Endothelial cell of umbilical vein (primary cell): ENCODE measurements around the gene ITIH3. TPM values are rescaled to one million over a fixed set of nuclear protein-coding genes. Genes with fewer than 3 reads are reported as not detected.

Experiments
- BruUV-seq: library from RNA; stranded (reverse); fragments of 400-500 nt; replicated peaks from 2 replicates; lab custom pipeline; 2021; lab: Mats Ljungman, UMichigan
- CTCF ChIA-PET: fragments of 300-600, 350-600 bp; sonication (Branson Sonifier 250); formaldehyde crosslinking; loops from one replicate; lab custom pipeline; 2021; ENCODE audit warnings: antibody characterized with exemption, inconsistent platforms; lab: Charles Lee
- POLR2A ChIA-PET: fragments of 300-600, 350-600 bp; sonication (Branson Sonifier 250); formaldehyde crosslinking; loops from one replicate; lab custom pipeline; 2021; ENCODE audit warnings: antibody characterized with exemption, inconsistent platforms; lab: Charles Lee
- DNase-seq: peaks from one replicate; pipeline ENCODE4 v3.0.0-alpha.2; 2011; ENCODE audit warnings: low read depth, low spot score
- FAIRE-seq: peaks from 2 replicates; lab custom pipeline; 2011; peaks lifted over from hg19 to GRCh38; lab: Jason Lieb, UNC
- H2AFZ ChIP-seq: 2 replicates; pipeline ENCODE4 v1.6.0; 2012; ENCODE audit warnings: low read depth, low read length, control low read depth, inconsistent platforms
- H3K27ac ChIP-seq: 2 replicates; pipeline ENCODE4 v1.5.1; 2011; ENCODE audit warnings: low read depth, mild to moderate bottlenecking, control low read depth, low read length, moderate library complexity; ENCODE audit not compliant: insufficient read depth
- H3K27me3 ChIP-seq, 2 experiments: 2 replicates each; pipeline versions ENCODE4 v1.6.0 to v1.6.1; 2011; ENCODE audit warnings: low read length in 2 of 2, mixed read lengths in 1 of 2; ENCODE audit not compliant: control insufficient read depth in 2 of 2, insufficient read depth in 2 of 2
- H3K36me3 ChIP-seq, 2 experiments: 2 replicates in 1 of 2; 3 replicates in 1 of 2; pipeline ENCODE4 v1.5.1; 2011; ENCODE audit warnings: low read length in 2 of 2, mild to moderate bottlenecking in 1 of 2, moderate library complexity in 1 of 2; ENCODE audit not compliant: control insufficient read depth in 2 of 2, insufficient read depth in 2 of 2; ENCODE audit errors: extremely low read depth in 1 of 2
- H3K4me1 ChIP-seq: 3 replicates; pipeline ENCODE4 v1.5.1; 2011; ENCODE audit warnings: mild to moderate bottlenecking, low read length; ENCODE audit not compliant: control insufficient read depth, insufficient read depth; ENCODE audit errors: extremely low read depth
- H3K4me2 ChIP-seq: 2 replicates; pipeline ENCODE4 v1.6.1; 2011; ENCODE audit warnings: low read length, control low read depth, mixed read lengths; ENCODE audit not compliant: insufficient read depth
- H3K4me3 ChIP-seq, 3 experiments: fragments of 200-600 bp in 1 of 3; sonication (generic), shearing (Covaris generic) in 1 of 3; replicated peaks in 1 of 3; 2 replicates each; pipeline ENCODE4 v1.5.1; 2011 to 2016; ENCODE audit warnings: control low read depth in 3 of 3, low read length in 3 of 3, mild to moderate bottlenecking in 2 of 3, inconsistent platforms in 1 of 3, low read depth in 1 of 3, moderate library complexity in 1 of 3; ENCODE audit not compliant: insufficient read depth in 1 of 3
- H3K79me2 ChIP-seq: 2 replicates; pipeline ENCODE4 v1.6.0; 2012; ENCODE audit warnings: low read length, inconsistent platforms; ENCODE audit not compliant: control insufficient read depth, insufficient read depth
- H3K9ac ChIP-seq: replicated peaks from 2 replicates; pipeline ENCODE3; 2011; ENCODE audit warnings: low read length, control low read depth; ENCODE audit not compliant: insufficient read depth; ENCODE audit errors: extremely low read depth
- H3K9me1 ChIP-seq: replicated peaks from 3 replicates; pipeline ENCODE4 v1.6.0; 2011; ENCODE audit warnings: mild to moderate bottlenecking, low read length; ENCODE audit not compliant: control insufficient read depth, insufficient read depth; ENCODE audit errors: extremely low read depth
- H3K9me3 ChIP-seq: replicated peaks from 2 replicates; pipeline ENCODE4 v1.5.1; 2012; ENCODE audit warnings: low read length, inconsistent platforms; ENCODE audit not compliant: control insufficient read depth, insufficient read depth
- H4K20me1 ChIP-seq: replicated peaks from 2 replicates; pipeline ENCODE3; 2011; ENCODE audit warnings: mild to moderate bottlenecking, low read length; ENCODE audit not compliant: control insufficient read depth, insufficient read depth; ENCODE audit errors: extremely low read depth
- CTCF ChIP-seq, 2 donors: IDR thresholded peaks; 1 replicate in 1 of 2; 2 replicates in 1 of 2; pipeline ENCODE4 v1.5.1; 2011; ENCODE audit warnings: low read length in 2 of 2, mild to moderate bottlenecking in 2 of 2, moderate library complexity in 2 of 2, control low read depth in 1 of 2, inconsistent platforms in 1 of 2, low read depth in 1 of 2; ENCODE audit not compliant: insufficient read depth in 1 of 2; ENCODE audit errors: extremely low read depth in 1 of 2
- EZH2 ChIP-seq: IDR thresholded peaks from 2 replicates; pipeline ENCODE4 v1.6.1; 2012; ENCODE audit warnings: borderline replicate concordance, low read depth, mild to moderate bottlenecking, moderate library complexity, low read length, inconsistent platforms; ENCODE audit not compliant: severe bottlenecking
- FOS ChIP-seq: IDR thresholded peaks from 2 replicates; pipeline ENCODE4 v1.6.1; 2011; ENCODE audit warnings: mild to moderate bottlenecking, low read length, moderate library complexity, borderline replicate concordance; ENCODE audit not compliant: insufficient read depth
- GATA2 ChIP-seq: IDR thresholded peaks from 2 replicates; pipeline ENCODE4 v1.7.0; 2011; ENCODE audit warnings: low read depth, mild to moderate bottlenecking, moderate library complexity, mixed read lengths, low read length; ENCODE audit not compliant: insufficient read length, insufficient read depth
- JUN ChIP-seq: IDR thresholded peaks from 2 replicates; pipeline ENCODE4 v1.6.1; 2011; ENCODE audit warnings: borderline replicate concordance, low read depth; ENCODE audit not compliant: insufficient read length, insufficient read depth
- MAX ChIP-seq: IDR thresholded peaks from 2 replicates; pipeline ENCODE4 v1.6.1; 2011; ENCODE audit not compliant: insufficient read depth, insufficient read length
- MYC ChIP-seq: IDR thresholded peaks from one replicate; pipeline ENCODE4 v1.6.1; 2011; ENCODE audit warnings: mild to moderate bottlenecking, low read depth, low read length
- POLR2A ChIP-seq: IDR thresholded peaks from 2 replicates; pipeline ENCODE4 v1.6.1; 2012; ENCODE audit warnings: low read depth, mild to moderate bottlenecking, control low read depth, low read length
- POLR2AphosphoS5 ChIP-seq: IDR thresholded peaks from 2 replicates; pipeline ENCODE4 v1.6.1; 2012; ENCODE audit warnings: low read depth, mild to moderate bottlenecking, control low read depth, low read length, moderate library complexity; ENCODE audit not compliant: insufficient read depth
- dilution Hi-C: fragments of 300-500 bp; cut with MboI; formaldehyde crosslinking; loops from one replicate; pipeline ENCODE4 v1.15.0; 2019; ENCODE audit warnings: low sequenced_read_pairs; ENCODE audit not compliant: extremely low pct_ligation_motif_present
- intact Hi-C: fragments of 100-400 bp; cut with micrococcal nuclease; formaldehyde crosslinking; loops from one replicate; pipeline ENCODE4 v1.10.0; 2022
- polyA plus RNA-seq, 4 experiments: library from polyadenylated mRNA; depleted of rRNA in 3 of 4; stranded (reverse) in 3 of 4; unstranded in 1 of 4; fragments of >200 nt; gene quantifications; 2 replicates each; pipeline versions ENCODE4 v1.2.1 to v1.2.3, GENCODE V29; 2011 to 2012; ENCODE audit warnings: missing spikeins in 1 of 4
- total RNA-seq: library from RNA; stranded (reverse); gene quantifications from 2 replicates; pipeline ENCODE4 v1.2.3, GENCODE V29; 2021

Gene ITIH3
- total and polyA plus RNA-seq, 2 donors (not counting 3 experiments of a cell fraction or from before 2014, with no cell fraction given): not detected

GRCh38 chr3:52763466-52763865, 31.1 kb upstream of the ITIH3 start:
- Histone ChIP-seq H3K4me2 (peak overlapping the region; percentile 28), H3K4me3 (no peak overlapping the region), H3K79me2 (peaks cover 2% of the 10 kb centered on the region), H3K9ac (peak overlapping the region; percentile 39), H4K20me1 (no peaks in the 10 kb centered on the region), H3K9me3 (no peaks in the 10 kb centered on the region), H3K27ac (peak overlapping the region; percentile 70), H3K9me1 (no peaks in the 10 kb centered on the region), H2AFZ (no peak overlapping the region), H3K4me1 (peaks cover 10% of the 10 kb centered on the region), H3K36me3 (peaks cover 8 to 17% of the 10 kb centered on the region in 2 experiments), H3K27me3 (no peaks in the 10 kb centered on the region)
- BruUV-seq: no TSS peak
- POLR2A ChIA-PET: no interaction called here
- peak; percentile 35 for FAIRE-seq
- CTCF ChIA-PET: interaction anchor here (0.8 to 1.0 kb wide), 2 partner anchors 20 to 22 kb away, joined by 3 to 4 read pairs; no protein-coding TSS in a partner anchor
- peak; percentile 83 for DNase-seq
- TF ChIP-seq CTCF (IDR thresholded peaks at IDR 0.05; ENCODE audit: extremely low read depth in 1 of 2, insufficient read depth in 1 of 2, low read depth in 1 of 2, low read length in 2 of 2): no peak
- no peak for TF ChIP-seq EZH2
- TF ChIP-seq POLR2A: no peak
- TF ChIP-seq GATA2: peak; percentile 88
- no peak for TF ChIP-seq POLR2AphosphoS5
- no peak for TF ChIP-seq MYC
- TF ChIP-seq FOS: peak; percentile 44
- TF ChIP-seq JUN: peak; percentile 51
- no peak for TF ChIP-seq MAX
- dilution Hi-C loops: no loop called here
- intact Hi-C loops: no loop called here
